Suprapubic skin (tissue), 4 donors: ENCODE results near the gene PRKAG3. TPM values are rescaled to one million over a fixed set of nuclear protein-coding genes. Genes with fewer than 3 reads are reported as not detected.
A peak's percentile ranks its signal among the peaks of the same experiment; 100 is the strongest.

Experiments used
- DNase-seq, 2 donors: peaks; one replicate each; pipeline ENCODE4 v3.0.0-alpha.2; 2019; ENCODE audit warnings: low spot score in 2 of 2
- H3K27ac ChIP-seq: fragments of 200-600 bp; sonication (generic); one replicate; pipeline ENCODE4 v1.5.1; 2019
- H3K27me3 ChIP-seq: fragments of 200-600 bp; sonication (generic); one replicate; pipeline ENCODE4 v1.5.1; 2019
- H3K36me3 ChIP-seq: fragments of 200-600 bp; sonication (generic); one replicate; pipeline ENCODE4 v1.5.1; 2019
- H3K4me1 ChIP-seq: fragments of 200-600 bp; sonication (generic); one replicate; pipeline ENCODE4 v1.5.1; 2019
- H3K4me3 ChIP-seq: fragments of 200-600 bp; sonication (generic); one replicate; pipeline ENCODE4 v1.5.1; 2019; ENCODE audit warnings: mild to moderate bottlenecking
- H3K9me3 ChIP-seq: fragments of 200-600 bp; sonication (generic); one replicate; pipeline ENCODE4 v1.5.1; 2019
- EP300 ChIP-seq: sonication (generic); formaldehyde crosslinking; IDR thresholded peaks from one replicate; pipeline ENCODE4 v1.6.1; 2017; ENCODE audit warnings: antibody characterized with exemption
- POLR2A ChIP-seq, 2 donors: fragments of 450-650 bp; IDR thresholded peaks; one replicate each; pipeline ENCODE4 v1.6.1; 2017; ENCODE audit warnings: antibody characterized with exemption in 2 of 2, mild to moderate bottlenecking in 2 of 2, moderate library complexity in 2 of 2
- POLR2AphosphoS5 ChIP-seq, 3 donors: sonication (generic); formaldehyde crosslinking; IDR thresholded peaks; one replicate each; pipeline ENCODE4 v1.6.1; 2017; ENCODE audit warnings: antibody characterized with exemption in 3 of 3
- WGBS: methylation state at CpG from one replicate; pipeline ENCODE4 v1.1.5; 2018; 5-methylcytosine and 5-hydroxymethylcytosine counted together
- total RNA-seq, 4 donors: library from RNA; depleted of rRNA; stranded (reverse); fragments of >200 nt; gene quantifications; one replicate each; pipeline ENCODE4 v1.1.0, GENCODE V29; 2016
- TF ChIP-seq, protein P1 (sequence below), 2 donors: fragments of 200-600 bp in 1 of 2; fragments of 450-650 bp in 1 of 2; sonication (generic) in 1 of 2; IDR thresholded peaks; one replicate each; pipeline ENCODE4 v1.5.1; 2016 to 2019; ENCODE audit warnings: antibody characterized with exemption in 2 of 2, mild to moderate bottlenecking in 1 of 2, moderate library complexity in 1 of 2

Gene PRKAG3
- total RNA-seq, 4 donors from 2014 or later = 0.26 TPM; not detected in 3

DNA sequence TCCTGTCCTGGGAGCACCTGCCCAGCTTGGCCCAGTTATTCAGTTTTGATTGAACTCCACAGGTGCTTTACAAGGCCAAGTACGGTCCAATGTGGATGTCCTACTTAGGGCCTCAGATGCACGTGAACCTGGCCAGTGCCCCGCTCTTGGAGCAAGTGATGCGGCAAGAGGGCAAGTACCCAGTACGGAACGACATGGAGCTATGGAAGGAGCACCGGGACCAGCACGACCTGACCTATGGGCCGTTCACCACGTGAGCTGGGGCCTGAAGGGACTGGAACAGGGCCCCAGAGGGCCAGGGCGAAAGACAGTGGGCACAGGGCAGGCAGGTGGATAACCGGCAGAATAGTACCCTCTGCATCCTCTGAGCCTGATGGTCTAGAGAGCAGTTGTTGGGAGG lies 22.1 kb downstream of the PRKAG3 start:
- Histone ChIP-seq H3K27me3 (no peaks in the 10 kb centered on the region), H3K27ac (no peak overlapping the region), H3K36me3 (peaks cover 22% of the 10 kb centered on the region), H3K4me3 (no peak overlapping the region), H3K4me1 (peaks cover 22% of the 10 kb centered on the region), H3K9me3 (no peaks in the 10 kb centered on the region)
- DNase-seq = no peak
- WGBS = 93% methylated on average over 8 of the region's 12 CpGs
- TF ChIP-seq POLR2AphosphoS5 (IDR thresholded peaks at IDR 0.05) (no peak), POLR2A (IDR thresholded peaks at IDR 0.05) (no peak), EP300 (no peak)
- TF ChIP-seq, protein P1, sequence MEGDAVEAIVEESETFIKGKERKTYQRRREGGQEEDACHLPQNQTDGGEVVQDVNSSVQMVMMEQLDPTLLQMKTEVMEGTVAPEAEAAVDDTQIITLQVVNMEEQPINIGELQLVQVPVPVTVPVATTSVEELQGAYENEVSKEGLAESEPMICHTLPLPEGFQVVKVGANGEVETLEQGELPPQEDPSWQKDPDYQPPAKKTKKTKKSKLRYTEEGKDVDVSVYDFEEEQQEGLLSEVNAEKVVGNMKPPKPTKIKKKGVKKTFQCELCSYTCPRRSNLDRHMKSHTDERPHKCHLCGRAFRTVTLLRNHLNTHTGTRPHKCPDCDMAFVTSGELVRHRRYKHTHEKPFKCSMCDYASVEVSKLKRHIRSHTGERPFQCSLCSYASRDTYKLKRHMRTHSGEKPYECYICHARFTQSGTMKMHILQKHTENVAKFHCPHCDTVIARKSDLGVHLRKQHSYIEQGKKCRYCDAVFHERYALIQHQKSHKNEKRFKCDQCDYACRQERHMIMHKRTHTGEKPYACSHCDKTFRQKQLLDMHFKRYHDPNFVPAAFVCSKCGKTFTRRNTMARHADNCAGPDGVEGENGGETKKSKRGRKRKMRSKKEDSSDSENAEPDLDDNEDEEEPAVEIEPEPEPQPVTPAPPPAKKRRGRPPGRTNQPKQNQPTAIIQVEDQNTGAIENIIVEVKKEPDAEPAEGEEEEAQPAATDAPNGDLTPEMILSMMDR (IDR thresholded peaks at IDR 0.05) = no peak

DNA sequence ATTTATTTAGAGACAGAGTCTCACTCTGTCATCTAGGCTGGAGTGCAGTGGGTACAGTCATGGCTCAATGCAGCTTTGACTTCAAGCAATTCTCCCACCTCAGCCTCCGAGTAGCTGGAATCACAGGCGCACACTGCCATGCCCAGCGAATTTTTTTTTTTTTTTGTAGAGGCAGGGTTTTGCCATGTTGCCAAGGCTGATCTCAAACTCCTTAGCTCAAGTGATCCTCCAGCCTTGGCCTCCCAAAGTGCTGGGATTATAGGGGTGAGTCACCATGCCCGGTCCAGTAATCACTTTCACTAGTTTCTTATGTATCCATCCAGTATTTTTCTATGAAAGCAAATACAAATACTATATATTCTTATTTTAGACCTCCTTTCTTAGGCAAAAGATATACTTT lies 24.0 kb downstream of the PRKAG3 start:
- H3K36me3 ChIP-seq = peaks cover 4% of the 10 kb centered on the region
- H3K27me3 ChIP-seq = no peaks in the 10 kb centered on the region
- no peak for DNase-seq
- H3K27ac ChIP-seq = no peak overlapping the region
- peaks cover 3% of the 10 kb centered on the region for H3K9me3 ChIP-seq
- H3K4me1 ChIP-seq = peaks cover 19% of the 10 kb centered on the region
- 92% methylated on average over 4 of the region's 4 CpGs for WGBS
- TF ChIP-seq EP300 = no peak
- no peak for TF ChIP-seq POLR2AphosphoS5 (IDR thresholded peaks at IDR 0.05)
- TF ChIP-seq, protein P1 (IDR thresholded peaks at IDR 0.05) = no peak
- no peak for TF ChIP-seq POLR2A (IDR thresholded peaks at IDR 0.05)
- no peak overlapping the region for H3K4me3 ChIP-seq

DNA sequence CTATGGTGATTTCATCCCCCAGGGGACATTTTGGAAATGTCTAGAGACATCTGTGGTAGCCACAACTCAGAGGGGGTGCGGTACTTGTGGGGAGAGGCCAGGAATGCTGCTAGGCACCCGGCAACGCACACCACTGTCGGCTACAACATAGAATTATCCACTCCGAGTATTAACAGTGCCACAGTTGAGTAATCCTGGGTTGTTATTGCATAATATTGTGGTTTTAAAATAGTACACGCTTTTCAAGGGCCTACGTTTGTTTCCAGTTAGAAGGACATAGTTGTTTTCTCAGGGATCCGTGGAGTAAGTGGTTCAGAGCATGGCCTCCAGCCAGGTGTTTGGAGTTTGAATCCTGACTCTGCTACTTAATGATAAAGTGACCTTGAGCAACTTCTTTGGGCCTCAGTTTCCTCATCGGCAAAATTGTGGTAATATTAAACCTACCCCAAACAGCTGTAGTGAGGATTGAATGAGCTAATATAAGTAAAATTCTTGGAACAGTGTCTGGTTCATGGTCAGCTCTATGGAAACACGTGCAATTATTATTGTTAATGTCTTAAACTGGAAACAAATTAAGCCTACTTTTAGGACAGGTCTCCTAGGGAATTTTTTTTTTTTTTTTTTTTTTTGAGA lies 25.1 kb downstream of the PRKAG3 start:
- no peaks in the 10 kb centered on the region for H3K36me3 ChIP-seq
- H3K27me3 ChIP-seq = no peaks in the 10 kb centered on the region
- peaks cover 19% of the 10 kb centered on the region for H3K4me1 ChIP-seq
- peak overlapping the region; percentile 64 for H3K27ac ChIP-seq
- TF ChIP-seq POLR2AphosphoS5 (IDR thresholded peaks at IDR 0.05) = peak; percentile 19 to 97 (median 69)
- TF ChIP-seq EP300 = no peak
- no peak for TF ChIP-seq POLR2A (IDR thresholded peaks at IDR 0.05)
- TF ChIP-seq, protein P1 (IDR thresholded peaks at IDR 0.05) = no peak
- no peak overlapping the region for H3K4me3 ChIP-seq
- peak; percentile 85 to 90 for DNase-seq
- WGBS = 7% methylated on average over 10 of the region's 10 CpGs
- peaks cover 3% of the 10 kb centered on the region for H3K9me3 ChIP-seq

DNA sequence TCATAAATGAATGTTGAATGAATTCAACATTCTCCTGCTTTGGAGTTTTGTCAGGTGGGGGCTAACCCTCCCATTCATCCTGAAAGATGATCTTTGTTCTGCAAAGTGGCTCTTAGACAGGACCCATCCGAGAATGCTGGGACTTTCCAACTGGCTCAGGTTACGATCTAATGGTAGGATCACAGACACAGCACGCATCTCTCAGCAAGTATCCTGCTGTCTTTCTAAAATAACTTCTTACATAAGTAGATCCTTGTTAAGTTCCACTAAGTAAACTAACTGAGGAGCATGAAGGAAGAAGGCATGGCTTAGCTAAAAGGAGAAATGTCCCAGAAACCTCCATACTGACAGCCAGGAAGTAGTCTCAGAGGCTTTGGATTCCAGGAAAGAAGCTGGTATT lies 26.0 kb downstream of the PRKAG3 start:
- H3K4me1 ChIP-seq = peaks cover 19% of the 10 kb centered on the region
- H3K27me3 ChIP-seq = no peaks in the 10 kb centered on the region
- H3K27ac ChIP-seq = peak overlapping the region; percentile 64
- TF ChIP-seq EP300 (no peak), POLR2AphosphoS5 (IDR thresholded peaks at IDR 0.05) (no peak), POLR2A (IDR thresholded peaks at IDR 0.05) (no peak)
- TF ChIP-seq, protein P1 (IDR thresholded peaks at IDR 0.05) = no peak
- no peak overlapping the region for H3K4me3 ChIP-seq
- no peaks in the 10 kb centered on the region for H3K36me3 ChIP-seq
- 24% methylated on average over 3 of the region's 3 CpGs for WGBS
- H3K9me3 ChIP-seq = peaks cover 3% of the 10 kb centered on the region
- DNase-seq = no peak

DNA sequence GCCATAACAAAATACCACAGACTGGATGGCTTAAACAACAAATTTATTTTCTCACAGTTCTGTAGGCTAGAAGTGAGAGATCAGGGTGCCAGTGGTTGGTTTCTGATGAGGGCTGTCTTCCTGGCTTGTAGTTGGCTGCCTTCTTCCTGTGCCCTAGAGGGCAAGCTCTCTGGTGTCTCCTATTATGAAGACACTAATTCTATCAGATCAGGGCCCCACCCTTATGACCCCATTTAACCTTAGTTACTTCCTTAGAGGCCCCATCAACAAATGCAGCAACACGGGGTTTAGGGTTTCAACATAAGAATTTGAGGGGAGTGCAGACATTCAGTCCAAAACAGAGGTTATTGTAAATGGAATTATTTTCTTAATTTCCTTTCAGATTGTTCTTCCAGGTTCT lies 26.8 kb downstream of the PRKAG3 start:
- whole genome bisulfite sequencing = 80% methylated on average over 1 of the region's 1 CpG
- no peaks in the 10 kb centered on the region for H3K27me3 ChIP-seq
- no peaks in the 10 kb centered on the region for H3K36me3 ChIP-seq
- H3K4me3 ChIP-seq = no peak overlapping the region
- no peak for DNase-seq
- no peak overlapping the region for H3K27ac ChIP-seq
- TF ChIP-seq EP300 (no peak), POLR2AphosphoS5 (IDR thresholded peaks at IDR 0.05) (no peak), POLR2A (IDR thresholded peaks at IDR 0.05) (no peak)
- TF ChIP-seq, protein P1 (IDR thresholded peaks at IDR 0.05) = no peak
- H3K9me3 ChIP-seq = peaks cover 3% of the 10 kb centered on the region
- peaks cover 19% of the 10 kb centered on the region for H3K4me1 ChIP-seq
